ENCODE data around the gene MAN1B1. TPM values are rescaled to one million over a fixed set of nuclear protein-coding genes. Genes with fewer than 3 reads are reported as not detected.

MAN1B1 gene
- total and polyA plus RNA-seq, 2 donors (not counting 3 experiments of a cell fraction or from before 2014, with no cell fraction given): 75.3 to 83.3 TPM

DNA sequence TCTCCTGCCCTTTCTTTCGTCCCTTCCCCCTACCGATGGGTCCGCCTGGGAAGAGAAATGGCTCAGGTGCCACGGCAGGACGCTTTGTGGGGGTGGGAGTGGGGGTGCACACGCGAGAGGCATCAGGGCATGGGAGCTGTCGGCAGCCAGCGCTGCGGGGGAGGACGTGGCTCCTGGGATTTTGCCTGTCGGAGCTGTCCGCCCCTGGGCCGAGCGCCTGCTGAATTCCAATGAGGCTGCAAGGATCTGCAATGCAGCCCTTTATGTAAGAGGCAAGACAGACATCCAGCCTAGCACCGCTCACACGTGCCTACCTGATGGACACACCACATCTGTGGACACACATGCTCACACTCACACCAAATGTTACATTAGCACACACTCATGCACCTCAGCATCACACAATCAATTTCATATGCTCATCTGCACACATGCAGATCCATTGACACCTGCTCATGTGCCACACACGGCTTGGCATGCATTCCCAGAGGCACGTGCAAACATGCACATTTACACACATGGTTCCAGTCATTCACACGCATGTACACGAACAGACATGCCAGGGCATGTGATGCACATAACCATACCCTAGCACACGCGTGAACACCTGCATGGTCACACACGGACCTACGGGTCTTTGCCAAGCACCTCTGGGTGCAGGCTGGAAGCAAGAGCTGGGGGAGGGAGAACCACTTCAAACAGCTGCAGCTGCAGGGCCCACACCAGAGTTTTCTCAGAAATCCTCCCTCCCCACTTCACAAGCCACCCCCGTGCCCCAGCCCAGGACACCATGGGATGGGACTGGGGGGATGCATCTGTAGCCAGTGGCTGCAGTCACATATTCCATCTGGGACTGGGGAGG, 53.6 kb downstream of the MAN1B1 start:
- Histone ChIP-seq H3K4me3 (replicated peaks in 1 of 3; ENCODE audit: insufficient read depth in 1 of 3, low read depth in 1 of 3, low read length in 3 of 3) (no peak overlapping the region), H4K20me1 (replicated peaks; ENCODE audit: control insufficient read depth, extremely low read depth, insufficient read depth, low read length) (no peaks in the 10 kb centered on the region), H3K79me2 (ENCODE audit: control insufficient read depth, insufficient read depth, low read length) (no peaks in the 10 kb centered on the region), H3K9ac (replicated peaks; ENCODE audit: extremely low read depth, insufficient read depth, low read length) (no peak overlapping the region), H3K4me1 (ENCODE audit: control insufficient read depth, extremely low read depth, insufficient read depth, low read length) (no peaks in the 10 kb centered on the region), H3K36me3 (ENCODE audit: control insufficient read depth in 2 of 2, extremely low read depth in 1 of 2, insufficient read depth in 2 of 2, low read length in 2 of 2) (no peaks in the 10 kb centered on the region), H3K4me2 (ENCODE audit: insufficient read depth, low read length) (no peak overlapping the region), H2AFZ (ENCODE audit: low read depth, low read length) (no peak overlapping the region), H3K27ac (ENCODE audit: insufficient read depth, low read depth, low read length) (no peak overlapping the region), H3K9me1 (replicated peaks; ENCODE audit: control insufficient read depth, extremely low read depth, insufficient read depth, low read length) (no peaks in the 10 kb centered on the region), H3K27me3 (ENCODE audit: control insufficient read depth in 2 of 2, insufficient read depth in 2 of 2, low read length in 2 of 2) (peaks cover 35 to 36% of the 10 kb centered on the region in 2 experiments), H3K9me3 (replicated peaks; ENCODE audit: control insufficient read depth, insufficient read depth, low read length) (no peaks in the 10 kb centered on the region)
- ChIA-PET CTCF (interaction anchor here (1.0 to 1.1 kb wide), 2 partner anchors 37 to 48 kb away, joined by 3 read pairs; partner anchors contain the start of genes ANAPC2 and SSNA1), POLR2A (no interaction called here)
- dilution Hi-C loops (cut with MboI; ENCODE audit: extremely low pct_ligation_motif_present, low sequenced_read_pairs): no loop called here
- no peak for DNase-seq (ENCODE audit: low read depth, low spot score)
- no TSS peak for BruUV-seq (replicated peaks)
- no peak for FAIRE-seq
- TF ChIP-seq FOS (IDR thresholded peaks at IDR 0.05; ENCODE audit: borderline replicate concordance, insufficient read depth, low read length) (no peak), JUN (IDR thresholded peaks at IDR 0.05; ENCODE audit: borderline replicate concordance, insufficient read depth, insufficient read length, low read depth) (no peak), POLR2A (IDR thresholded peaks at IDR 0.05; ENCODE audit: low read depth, low read length) (no peak), GATA2 (IDR thresholded peaks at IDR 0.05; ENCODE audit: insufficient read depth, insufficient read length, low read depth, low read length) (no peak), POLR2AphosphoS5 (IDR thresholded peaks at IDR 0.05; ENCODE audit: insufficient read depth, low read depth, low read length) (no peak), MYC (IDR thresholded peaks at IDR 0.05; ENCODE audit: low read depth, low read length) (no peak), EZH2 (IDR thresholded peaks at IDR 0.05; ENCODE audit: borderline replicate concordance, low read depth, low read length, severe bottlenecking) (no peak)
- TF ChIP-seq, protein P1, sequence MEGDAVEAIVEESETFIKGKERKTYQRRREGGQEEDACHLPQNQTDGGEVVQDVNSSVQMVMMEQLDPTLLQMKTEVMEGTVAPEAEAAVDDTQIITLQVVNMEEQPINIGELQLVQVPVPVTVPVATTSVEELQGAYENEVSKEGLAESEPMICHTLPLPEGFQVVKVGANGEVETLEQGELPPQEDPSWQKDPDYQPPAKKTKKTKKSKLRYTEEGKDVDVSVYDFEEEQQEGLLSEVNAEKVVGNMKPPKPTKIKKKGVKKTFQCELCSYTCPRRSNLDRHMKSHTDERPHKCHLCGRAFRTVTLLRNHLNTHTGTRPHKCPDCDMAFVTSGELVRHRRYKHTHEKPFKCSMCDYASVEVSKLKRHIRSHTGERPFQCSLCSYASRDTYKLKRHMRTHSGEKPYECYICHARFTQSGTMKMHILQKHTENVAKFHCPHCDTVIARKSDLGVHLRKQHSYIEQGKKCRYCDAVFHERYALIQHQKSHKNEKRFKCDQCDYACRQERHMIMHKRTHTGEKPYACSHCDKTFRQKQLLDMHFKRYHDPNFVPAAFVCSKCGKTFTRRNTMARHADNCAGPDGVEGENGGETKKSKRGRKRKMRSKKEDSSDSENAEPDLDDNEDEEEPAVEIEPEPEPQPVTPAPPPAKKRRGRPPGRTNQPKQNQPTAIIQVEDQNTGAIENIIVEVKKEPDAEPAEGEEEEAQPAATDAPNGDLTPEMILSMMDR (IDR thresholded peaks at IDR 0.05; ENCODE audit: extremely low read depth in 1 of 2, insufficient read depth in 1 of 2, low read depth in 1 of 2, low read length in 2 of 2): no peak
- TF ChIP-seq, protein P2, sequence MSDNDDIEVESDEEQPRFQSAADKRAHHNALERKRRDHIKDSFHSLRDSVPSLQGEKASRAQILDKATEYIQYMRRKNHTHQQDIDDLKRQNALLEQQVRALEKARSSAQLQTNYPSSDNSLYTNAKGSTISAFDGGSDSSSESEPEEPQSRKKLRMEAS (IDR thresholded peaks at IDR 0.05; ENCODE audit: insufficient read depth, insufficient read length): no peak
- intact Hi-C loops (cut with micrococcal nuclease): no loop called here

Data from endothelial cell of umbilical vein (primary cell).